GM19468 (cell line): ENCODE results near the gene IGSF8.
"Not testable (repeated sequence)": the region's sequence is repeated elsewhere in the genome, so short reads cannot be mapped to it uniquely, and the experiment has no call there.

Experiments
- ATAC-seq: cut with Tn5 transposase; IDR thresholded peaks from one replicate; pipeline ENCODE4 v1.9.1; 2021; ENCODE audit warnings: mild to moderate bottlenecking, moderate library complexity, moderate number of reproducible peaks; ENCODE audit not compliant: unreplicated experiment; ENCODE audit errors: extremely low read depth

IGSF8 gene

DNA sequence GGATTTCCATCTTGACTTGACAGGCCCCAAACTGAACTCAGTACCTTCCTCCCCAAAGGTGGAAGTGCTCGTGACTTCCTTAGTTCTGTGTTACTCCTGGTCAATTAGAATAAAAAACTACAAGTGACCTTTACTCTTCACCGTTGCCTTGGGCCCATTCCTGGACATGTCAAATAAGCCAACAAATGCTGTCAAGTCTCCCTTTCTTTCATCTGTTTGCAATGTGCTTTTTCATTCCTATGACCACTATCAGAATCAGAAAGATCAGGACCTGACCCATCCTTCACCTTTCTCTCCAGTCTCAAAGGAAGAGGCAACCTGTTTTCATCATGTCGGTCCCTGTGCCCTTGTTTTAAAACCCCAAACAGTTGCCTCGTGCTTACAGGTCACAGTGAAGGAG, 23.6 kb downstream of the IGSF8 start:
- no peak for ATAC-seq

- ATAC-seq: no peak
Measured at GRCh38 chr1:160071289-160071688, 27.1 kb downstream of the IGSF8 start.

GRCh38 chr1:160070243-160071163, 27.9 kb downstream of the IGSF8 start:
- no peak for ATAC-seq

GRCh38 chr1:160069460-160070231, 28.8 kb downstream of the IGSF8 start, which contains the start of gene KCNJ10:
KCNJ10 (minus strand) TSS chr1:160070160; CDS start chr1:160042532, 27,628 bp downstream.
- no peak for ATAC-seq

- ATAC-seq: no peak
Measured at GRCh38 chr1:160068225-160068624, 30.2 kb downstream of the IGSF8 start.

DNA sequence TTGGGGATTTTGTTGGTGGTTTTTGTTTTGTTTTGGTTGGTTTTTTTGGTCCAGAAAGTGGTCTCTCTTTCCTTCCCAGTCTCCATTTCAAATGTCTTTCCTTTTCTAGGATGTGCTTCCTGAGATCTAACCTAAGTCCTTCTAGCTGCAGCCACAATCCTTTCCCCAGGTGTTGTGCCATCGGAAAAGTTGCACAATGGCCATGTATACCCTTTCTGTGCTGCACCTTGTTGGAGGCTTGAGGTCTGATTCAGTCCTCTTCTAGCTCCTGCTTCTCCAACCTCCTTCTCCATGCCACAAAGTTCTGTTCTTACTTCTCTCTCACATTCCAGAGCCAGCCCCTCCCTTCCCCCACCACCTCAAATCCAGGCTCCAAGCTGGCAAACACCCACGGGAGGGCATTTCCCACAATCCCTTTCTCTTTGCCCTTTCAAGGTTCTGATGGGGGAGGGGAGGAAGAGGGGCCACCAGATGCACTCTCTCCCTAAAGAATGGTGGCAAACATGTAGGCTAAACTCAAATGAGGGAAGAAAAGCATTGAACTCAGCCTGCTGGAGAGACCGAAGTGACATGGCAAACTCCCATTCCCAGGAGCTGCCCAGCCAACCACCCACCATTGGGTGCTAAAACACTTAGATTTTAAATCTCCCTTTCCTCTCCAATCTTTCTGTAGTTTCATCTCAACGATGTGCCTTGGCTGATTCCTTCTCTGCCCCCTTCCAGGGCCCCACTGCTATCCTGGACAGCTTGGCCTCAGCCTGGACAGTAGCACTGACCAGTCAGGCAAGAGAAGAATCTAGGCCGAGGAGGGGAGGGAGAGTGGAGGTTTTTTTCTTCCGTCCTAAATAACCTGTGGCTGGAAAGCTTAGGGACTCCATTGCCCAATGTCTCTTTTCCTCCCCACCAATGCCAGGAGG, 31.3 kb downstream of the IGSF8 start:
- no peak for ATAC-seq

GRCh38 chr1:160064746-160065145, 33.7 kb downstream of the IGSF8 start:
- no peak for ATAC-seq

DNA sequence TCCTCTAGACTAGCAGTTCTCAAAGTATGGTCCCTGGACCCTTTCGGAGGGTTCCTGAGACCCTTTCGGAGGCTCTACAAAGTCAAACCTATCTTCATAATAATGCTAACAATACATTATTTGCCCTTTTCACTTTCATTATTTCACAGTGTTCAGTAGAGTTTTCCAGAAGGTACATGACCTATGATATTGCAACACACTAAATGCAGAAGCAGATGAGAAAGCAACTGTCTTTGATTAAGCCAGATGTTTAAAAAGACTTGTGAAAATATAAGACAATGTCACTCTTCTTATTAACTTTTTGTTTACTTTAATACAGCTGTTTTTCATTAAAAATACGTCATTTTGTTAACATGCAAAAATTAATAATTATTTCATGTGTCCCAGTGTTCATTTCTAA, 34.3 kb downstream of the IGSF8 start:
- ATAC-seq: no peak

- ATAC-seq: no peak
Measured at GRCh38 chr1:160063176-160063575, 35.2 kb downstream of the IGSF8 start.

- no peak for ATAC-seq
Measured at GRCh38 chr1:160062230-160062532, 36.2 kb downstream of the IGSF8 start.

GRCh38 chr1:160061369-160062229, 36.8 kb downstream of the IGSF8 start:
- ATAC-seq: no peak

DNA sequence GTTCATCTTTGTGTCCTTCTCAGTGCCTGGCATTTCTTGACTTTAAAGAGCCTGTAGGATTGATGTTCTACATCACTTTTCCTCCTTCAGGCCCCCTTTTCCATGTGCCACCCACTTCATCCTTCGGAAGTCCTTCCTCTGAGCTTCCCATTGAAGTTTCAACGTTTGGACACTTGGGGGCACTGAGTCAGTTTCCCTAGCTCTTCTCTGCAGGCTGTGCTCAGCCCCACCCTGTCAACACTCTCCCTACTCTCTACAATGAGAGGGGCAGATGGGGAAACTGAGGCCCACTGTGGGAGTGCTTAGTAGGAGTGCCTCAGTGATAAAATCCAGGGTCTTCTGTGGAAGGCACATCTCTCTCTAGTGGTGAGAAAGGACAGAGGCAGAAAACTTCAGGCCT, 40.3 kb downstream of the IGSF8 start:
- ATAC-seq: no peak

GRCh38 chr1:160056648-160057169, 41.7 kb downstream of the IGSF8 start:
- no peak for ATAC-seq

- no peak for ATAC-seq
Measured at GRCh38 chr1:160053548-160054365, 44.7 kb downstream of the IGSF8 start.

DNA sequence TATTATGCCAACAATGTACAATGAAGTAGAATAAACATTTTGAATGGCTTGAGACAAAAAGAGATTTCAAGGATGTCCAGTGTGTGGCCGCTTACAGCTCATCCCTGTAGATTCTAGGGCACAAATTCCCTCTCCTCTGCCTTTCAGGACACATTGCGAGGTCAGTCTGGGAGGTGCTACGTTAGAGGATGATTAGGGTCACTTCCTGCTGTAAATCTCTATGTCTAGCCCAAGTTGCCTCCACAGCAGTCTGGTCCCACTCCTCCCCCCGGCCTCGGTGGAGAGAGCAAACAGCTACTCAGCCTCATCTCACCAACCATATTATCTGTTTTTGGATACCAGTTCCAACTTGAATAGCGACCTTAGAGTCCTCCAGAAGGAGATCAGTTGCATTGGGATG, 45.5 kb downstream of the IGSF8 start:
- no peak for ATAC-seq

DNA sequence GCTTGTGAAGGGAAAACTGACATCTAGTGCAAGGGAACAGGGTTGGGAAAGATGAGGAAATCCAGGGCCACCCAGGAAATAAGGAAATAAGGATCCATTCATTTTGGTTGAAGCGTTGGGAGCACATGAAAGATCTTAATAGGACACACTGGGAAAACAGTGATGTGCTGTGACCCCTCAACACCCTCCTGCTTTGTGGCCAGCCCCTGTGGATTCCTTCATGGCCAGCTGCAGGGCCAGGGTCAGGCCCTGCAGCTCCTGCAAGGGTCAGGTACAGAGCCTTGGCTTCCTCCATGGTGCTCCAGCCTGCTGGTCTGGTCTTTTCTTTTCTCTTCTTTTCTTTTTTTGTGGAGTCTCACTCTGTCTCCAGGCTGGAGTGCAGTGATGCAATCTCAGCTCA, 47.8 kb downstream of the IGSF8 start:
- ATAC-seq: no peak

GRCh38 chr1:160050182-160050581, 48.2 kb downstream of the IGSF8 start:
- ATAC-seq: not testable (repeated sequence)

- ATAC-seq: no peak
Measured at GRCh38 chr1:160049101-160049500, 49.3 kb downstream of the IGSF8 start.
